H1 (cell line): ENCODE results near the gene CAMK1. TPM values are rescaled to one million over a fixed set of nuclear protein-coding genes. Genes with fewer than 3 reads are reported as not detected.

Experiments used
- CTCF ChIA-PET: fragments of 300-600 bp; sonication (Branson Sonifier 250); formaldehyde crosslinking; loops from one replicate; lab custom pipeline; 2021; ENCODE audit not compliant: partially characterized antibody; lab: Charles Lee
- POLR2A ChIA-PET: fragments of 300-600 bp; sonication (Branson Sonifier 250); formaldehyde crosslinking; loops from one replicate; lab custom pipeline; 2021; ENCODE audit warnings: inconsistent platforms; ENCODE audit not compliant: partially characterized antibody; lab: Charles Lee
- DNase-seq, 2 experiments: peaks; one replicate each; pipeline versions ENCODE4 v3.0.0 to v3.0.0-alpha.2; 2010 to 2022; ENCODE audit warnings: low spot score in 2 of 2, low read depth in 1 of 2, mixed read lengths in 1 of 2
- FAIRE-seq: peaks from 2 replicates; lab custom pipeline; 2011; peaks lifted over from hg19 to GRCh38; lab: Jason Lieb, UNC
- H2AFZ ChIP-seq: 2 replicates; pipeline ENCODE4 v1.8.1; 2012; ENCODE audit warnings: low read length, inconsistent platforms
- H2AK5ac ChIP-seq: 2 replicates; pipeline ENCODE4 v1.6.1; 2013; ENCODE audit warnings: low read depth, low read length
- H2BK120ac ChIP-seq: replicated peaks from 2 replicates; pipeline ENCODE3; 2013; ENCODE audit warnings: low read depth, low read length, inconsistent platforms
- H2BK12ac ChIP-seq: 2 replicates; pipeline ENCODE4 v1.6.1; 2013; ENCODE audit warnings: low read depth, low read length
- H2BK15ac ChIP-seq: 2 replicates; pipeline ENCODE4 v1.6.1; 2013; ENCODE audit warnings: low read length
- H2BK20ac ChIP-seq: 2 replicates; pipeline ENCODE4 v1.6.1; 2013; ENCODE audit warnings: low read length
- H2BK5ac ChIP-seq: 2 replicates; pipeline ENCODE4 v1.6.1; 2013; ENCODE audit warnings: low read depth, low read length
- H3K14ac ChIP-seq: 2 replicates; pipeline ENCODE4 v1.6.1; 2013; ENCODE audit warnings: inconsistent platforms; ENCODE audit not compliant: insufficient read length
- H3K18ac ChIP-seq: 2 replicates; pipeline ENCODE4 v1.6.1; 2013; ENCODE audit warnings: low read length; ENCODE audit errors: extremely low read depth
- H3K23ac ChIP-seq: 2 replicates; pipeline ENCODE4 v1.6.1; 2013; ENCODE audit warnings: inconsistent platforms; ENCODE audit not compliant: insufficient read length
- H3K23me2 ChIP-seq: 2 replicates; pipeline ENCODE4 v1.6.1; 2013; ENCODE audit warnings: low read depth, low read length
- H3K27ac ChIP-seq: 2 replicates; pipeline ENCODE4 v1.6.1; 2011; ENCODE audit warnings: low read depth, low read length, inconsistent platforms
- H3K27me3 ChIP-seq, 4 experiments: replicated peaks in 1 of 4; 1 replicate in 1 of 4; 2 replicates in 3 of 4; pipeline versions ENCODE4 v1.6.1 to v1.8.1; 2011 to 2013; ENCODE audit warnings: low read length in 3 of 4, mild to moderate bottlenecking in 3 of 4, inconsistent platforms in 2 of 4, mixed read lengths in 2 of 4, moderate library complexity in 1 of 4; ENCODE audit not compliant: control insufficient read depth in 3 of 4, insufficient read depth in 3 of 4; ENCODE audit errors: extremely low read depth in 1 of 4
- H3K36me3 ChIP-seq, 4 experiments: 2 replicates each; pipeline versions ENCODE4 v1.6.1 to v1.8.1; 2011 to 2013; ENCODE audit warnings: mild to moderate bottlenecking in 4 of 4, low read length in 3 of 4, moderate library complexity in 2 of 4, control low read depth in 1 of 4, inconsistent platforms in 1 of 4; ENCODE audit not compliant: insufficient read depth in 4 of 4, control insufficient read depth in 2 of 4
- H3K4ac ChIP-seq: replicated peaks from 2 replicates; pipeline ENCODE3; 2013; ENCODE audit warnings: low read length, low read depth, mixed read lengths, inconsistent platforms; ENCODE audit not compliant: insufficient read length
- H3K4me1 ChIP-seq, 4 experiments: replicated peaks in 1 of 4; 1 replicate in 1 of 4; 2 replicates in 3 of 4; pipeline versions ENCODE4 v1.6.1 to v1.8.1; 2011 to 2013; ENCODE audit warnings: low read length in 3 of 4, inconsistent platforms in 2 of 4, mixed read lengths in 1 of 4; ENCODE audit not compliant: insufficient read depth in 4 of 4, control insufficient read depth in 3 of 4
- H3K4me2 ChIP-seq, 2 experiments: 2 replicates each; pipeline versions ENCODE4 v1.6.1 to v1.8.1; 2011 to 2013; ENCODE audit warnings: low read depth in 2 of 2, low read length in 2 of 2, control low read depth in 1 of 2, inconsistent platforms in 1 of 2, mild to moderate bottlenecking in 1 of 2; ENCODE audit not compliant: insufficient read depth in 1 of 2
- H3K4me3 ChIP-seq, 4 experiments: fragments of 200-600, 300-600 bp in 1 of 4; sonication (generic), shearing (Covaris generic), sonication (Bioruptor Twin) in 1 of 4; 2 replicates each; pipeline versions ENCODE4 v1.5.1 to v1.8.1; 2011 to 2016; ENCODE audit warnings: low read length in 4 of 4, low read depth in 3 of 4, control low read depth in 2 of 4, inconsistent platforms in 2 of 4, mild to moderate bottlenecking in 2 of 4, mixed read lengths in 1 of 4, moderate library complexity in 1 of 4; ENCODE audit not compliant: insufficient read depth in 2 of 4; ENCODE audit errors: extremely low read depth in 1 of 4
- H3K56ac ChIP-seq: replicated peaks from 2 replicates; pipeline ENCODE3; 2013; ENCODE audit warnings: low read depth, mild to moderate bottlenecking, mixed read lengths, low read length, inconsistent platforms; ENCODE audit not compliant: insufficient read length
- H3K79me1 ChIP-seq: 2 replicates; pipeline ENCODE4 v1.6.1; 2013; ENCODE audit warnings: low read depth, low read length, control low read depth
- H3K79me2 ChIP-seq, 2 experiments: 2 replicates each; pipeline versions ENCODE4 v1.6.1 to v1.8.1; 2012 to 2013; ENCODE audit warnings: low read length in 2 of 2, mild to moderate bottlenecking in 2 of 2, inconsistent platforms in 1 of 2; ENCODE audit not compliant: insufficient read depth in 2 of 2, control insufficient read depth in 1 of 2
- H3K9ac ChIP-seq, 4 experiments: replicated peaks in 1 of 4; 1 replicate in 1 of 4; 2 replicates in 3 of 4; pipeline versions ENCODE4 v1.6.1 to v1.8.1; 2011 to 2013; ENCODE audit warnings: low read depth in 3 of 4, low read length in 3 of 4, control low read depth in 2 of 4, mild to moderate bottlenecking in 2 of 4, moderate library complexity in 2 of 4, inconsistent platforms in 1 of 4; ENCODE audit errors: extremely low read depth in 1 of 4
- H3K9me3 ChIP-seq, 2 experiments: 2 replicates each; pipeline versions ENCODE4 v1.6.1 to v1.8.1; 2012 to 2013; ENCODE audit warnings: mild to moderate bottlenecking in 2 of 2, moderate library complexity in 2 of 2, control low read depth in 1 of 2, inconsistent platforms in 1 of 2, low read depth in 1 of 2, low read length in 1 of 2, mixed read lengths in 1 of 2; ENCODE audit not compliant: insufficient read depth in 2 of 2
- H4K20me1 ChIP-seq, 2 experiments: replicated peaks in 1 of 2; 2 replicates each; pipeline versions ENCODE3 to v1.8.1; 2011 to 2013; ENCODE audit warnings: inconsistent platforms in 2 of 2, low read length in 2 of 2, mild to moderate bottlenecking in 1 of 2; ENCODE audit not compliant: insufficient read depth in 2 of 2, control insufficient read depth in 1 of 2
- H4K5ac ChIP-seq: 2 replicates; pipeline ENCODE4 v1.6.1; 2013; ENCODE audit warnings: low read length, low read depth, mixed read lengths, inconsistent platforms; ENCODE audit not compliant: insufficient read length
- H4K8ac ChIP-seq: 2 replicates; pipeline ENCODE4 v1.8.0; 2013; ENCODE audit warnings: mild to moderate bottlenecking, moderate library complexity, low read length, inconsistent platforms; ENCODE audit not compliant: insufficient read depth; ENCODE audit errors: extremely low read depth
- H4K91ac ChIP-seq: replicated peaks from 2 replicates; pipeline ENCODE3; 2013; ENCODE audit warnings: low read length, mixed read lengths, inconsistent platforms; ENCODE audit not compliant: insufficient read length
- CBX5 ChIP-seq: fragments of 300-800, 300-1000 bp; sonication (generic); IDR thresholded peaks from 2 replicates; pipeline ENCODE4 v1.7.1; 2016; ENCODE audit warnings: antibody characterized with exemption, low read length, low read depth
- CBX8 ChIP-seq: fragments of 300-800, 300-1000 bp; sonication (generic); IDR thresholded peaks from 2 replicates; pipeline ENCODE4 v1.7.1; 2016; ENCODE audit warnings: low read depth, low read length, borderline replicate concordance
- CHD1 ChIP-seq: IDR thresholded peaks from 2 replicates; pipeline ENCODE4 v1.6.1; 2012; ENCODE audit warnings: low read depth, low read length, improper control_type of control experiment
- EZH2 ChIP-seq: fragments of 200-600 bp; sonication (generic); IDR thresholded peaks from 2 replicates; pipeline ENCODE4 v1.7.1; 2012; ENCODE audit warnings: low read depth, mild to moderate bottlenecking, moderate library complexity, low read length, inconsistent platforms; ENCODE audit not compliant: severe bottlenecking
- GTF2F1 ChIP-seq: IDR thresholded peaks from 2 replicates; pipeline ENCODE4 v1.6.1; 2012; ENCODE audit warnings: low read depth, low read length, improper control_type of control experiment, borderline replicate concordance
- HDAC2 ChIP-seq, 2 experiments: fragments of 300-600 bp in 1 of 2; sonication (generic) in 1 of 2; IDR thresholded peaks; 2 replicates each; pipeline ENCODE4 v1.6.1; 2011 to 2012; ENCODE audit warnings: low read depth in 2 of 2, low read length in 2 of 2, mild to moderate bottlenecking in 2 of 2, moderate library complexity in 2 of 2, borderline replicate concordance in 1 of 2, inconsistent platforms in 1 of 2
- NRF1 ChIP-seq: IDR thresholded peaks from 2 replicates; pipeline ENCODE4 v1.6.1; 2011; ENCODE audit warnings: mild to moderate bottlenecking, low read depth, low read length, improper control_type of control experiment
- PHF8 ChIP-seq: fragments of 200-600 bp; sonication (generic); conservative IDR thresholded peaks from 2 replicates; pipeline ENCODE4 v1.7.1; 2012; ENCODE audit warnings: low read depth, mild to moderate bottlenecking, inconsistent platforms, low read length, moderate library complexity
- POLR2A ChIP-seq, 2 experiments: IDR thresholded peaks; 1 replicate in 1 of 2; 2 replicates in 1 of 2; pipeline ENCODE4 v1.6.1; 2011; ENCODE audit warnings: low read depth in 2 of 2, low read length in 2 of 2, mild to moderate bottlenecking in 2 of 2; ENCODE audit errors: control extremely low read depth in 1 of 2
- SAP30 ChIP-seq: fragments of 300-600 bp; sonication (generic); IDR thresholded peaks from 2 replicates; pipeline ENCODE4 v1.7.1; 2012; ENCODE audit warnings: low read length, moderate library complexity, mild to moderate bottlenecking, inconsistent platforms; ENCODE audit not compliant: insufficient read depth, insufficient replicate concordance
- SIX5 ChIP-seq: IDR thresholded peaks from 2 replicates; pipeline ENCODE4 v1.6.1; 2011; ENCODE audit warnings: mild to moderate bottlenecking, low read depth, low read length
- SP2 ChIP-seq: IDR thresholded peaks from 2 replicates; pipeline ENCODE4 v1.6.1; 2012; ENCODE audit warnings: mild to moderate bottlenecking, low read length, inconsistent platforms
- WGBS, 2 experiments: shearing (Covaris generic) in 1 of 2; methylation state at CpG; one replicate each; pipeline versions ENCODE4 v1.1.6 to v1.1.7; 2013 to 2015; ENCODE audit warnings: low lambda C conversion rate in 2 of 2, mixed read lengths in 2 of 2, inconsistent platforms in 1 of 2, low coverage in 1 of 2, missing lambda C conversion rate in 1 of 2; ENCODE audit not compliant: insufficient replicate concordance in 2 of 2, insufficient coverage in 1 of 2, insufficient read length in 1 of 2; ENCODE audit errors: extremely low coverage in 1 of 2, missing lambda C conversion rate in 1 of 2; 5-methylcytosine and 5-hydroxymethylcytosine counted together
- polyA plus RNA-seq, 7 experiments: library from polyadenylated mRNA; depleted of rRNA in 3 of 7; stranded (reverse) in 5 of 7; unstranded in 2 of 7; fragments of >200 nt in 5 of 7; fragments of 200-250 nt in 2 of 7; gene quantifications; 1 replicate in 5 of 7; 2 replicates in 1 of 7; 4 replicates in 1 of 7; pipeline versions ENCODE4 v1.2.1 to v1.2.3, GENCODE V29; 2011 to 2013; ENCODE audit warnings: missing spikeins in 2 of 7, mixed read lengths in 2 of 7
- total RNA-seq: library from RNA; stranded (reverse); fragmentation: NEBNext Ultra II Directional; extraction: Animal tissue kit (Norgen Biotek cat#: 25700); gene quantifications from 2 replicates; pipeline ENCODE4 v1.2.1, GENCODE V29; 2021
- TF ChIP-seq, protein P1 (sequence below): IDR thresholded peaks from 2 replicates; pipeline ENCODE4 v1.6.1; 2012; ENCODE audit warnings: inconsistent platforms

The CAMK1 gene
- total and polyA plus RNA-seq, 2 of the 8 experiments (the other 6 are each of a cell fraction or from before 2014, with no cell fraction given), result 4.9 to 5.1 TPM

DNA sequence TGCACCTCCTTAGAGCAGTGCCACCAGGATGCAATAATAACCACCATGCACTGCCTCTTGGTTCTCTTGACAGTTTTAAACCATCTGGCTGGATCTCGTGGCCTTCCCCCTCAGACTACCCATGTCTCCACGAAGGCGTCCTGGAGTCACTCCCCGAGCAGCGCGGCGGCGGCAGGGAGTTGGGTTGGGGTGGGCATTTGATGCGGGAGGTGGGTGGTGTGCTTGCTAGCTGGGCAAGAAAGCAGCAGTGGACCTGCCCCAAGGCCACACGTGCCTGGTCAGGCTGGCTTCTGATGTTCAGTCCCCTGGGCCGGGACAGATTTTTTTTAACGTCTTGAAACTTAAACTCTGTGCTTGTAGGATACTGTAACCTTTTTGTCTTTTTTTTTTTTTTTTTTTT is 36.4 kb upstream of the CAMK1 start:
- no peak overlapping the region for H2BK15ac ChIP-seq
- H3K79me2 ChIP-seq, result no peaks in the 10 kb centered on the region
- no peak overlapping the region for H4K8ac ChIP-seq
- peaks cover 2% of the 10 kb centered on the region; the same call in 1 of the 2 replicates for H3K23me2 ChIP-seq
- CTCF ChIA-PET, result interaction anchor here (0.8 to 4.9 kb wide), 7 partner anchors 13 to 129 kb away, joined by 3 to 30 read pairs (median 4); partner anchors contain the start of gene ARPC4
- no peak overlapping the region for H2BK12ac ChIP-seq
- H3K27me3 ChIP-seq, result peaks cover 0 to 7% (median 5%) of the 10 kb centered on the region in 4 experiments; a peak in 5 of 7 replicates
- H3K27ac ChIP-seq, result no peak overlapping the region
- H3K14ac ChIP-seq, result no peak overlapping the region
- WGBS, 2 experiments, result 91% methylated on average over 12 of the region's 12 CpGs; no CpG with 5 or more reads in 1 of the 2 experiments
- POLR2A ChIA-PET, result interaction anchor here (0.6 to 7.8 kb wide), 4 partner anchors 11 to 73 kb away, joined by 3 to 71 read pairs (median 4); partner anchors contain the start of genes ARPC4 and TADA3
- H3K4me1 ChIP-seq, result peaks cover 0 to 9% (median 2%) of the 10 kb centered on the region in 4 experiments; a peak in 3 of 7 replicates
- H3K23ac ChIP-seq, result no peak overlapping the region
- no peak overlapping the region for H3K4me2 ChIP-seq
- no peak overlapping the region for H4K91ac ChIP-seq
- no peak overlapping the region for H3K4me3 ChIP-seq
- TF ChIP-seq HDAC2 (IDR thresholded peaks at IDR 0.05; ENCODE audit: borderline replicate concordance in 1 of 2, low read depth in 2 of 2, low read length in 2 of 2) (no peak), EZH2 (no peak), CBX5 (no peak), SP2 (no peak), CHD1 (no peak), SIX5 (no peak), SAP30 (no peak), CBX8 (no peak), NRF1 (no peak), GTF2F1 (no peak), PHF8 (no peak), POLR2A (IDR thresholded peaks at IDR 0.05; ENCODE audit: control extremely low read depth in 1 of 2, low read depth in 2 of 2, low read length in 2 of 2) (no peak)
- TF ChIP-seq, protein P1, sequence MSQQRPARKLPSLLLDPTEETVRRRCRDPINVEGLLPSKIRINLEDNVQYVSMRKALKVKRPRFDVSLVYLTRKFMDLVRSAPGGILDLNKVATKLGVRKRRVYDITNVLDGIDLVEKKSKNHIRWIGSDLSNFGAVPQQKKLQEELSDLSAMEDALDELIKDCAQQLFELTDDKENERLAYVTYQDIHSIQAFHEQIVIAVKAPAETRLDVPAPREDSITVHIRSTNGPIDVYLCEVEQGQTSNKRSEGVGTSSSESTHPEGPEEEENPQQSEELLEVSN, result no peak
- TF ChIP-seq, all 59 proteins: peak for 0
- Histone ChIP-seq H3K36me3 (peaks cover 28 to 51% (median 40%) of the 10 kb centered on the region in 4 experiments), H2AFZ (no peak overlapping the region), H3K9ac (no peak overlapping the region; a peak in 1 of 7 replicates), H4K5ac (no peak overlapping the region), H2BK120ac (no peak overlapping the region), H3K56ac (no peak overlapping the region), H3K9me3 (no peaks in the 10 kb centered on the region), H2AK5ac (no peak overlapping the region), H2BK5ac (no peak overlapping the region), H2BK20ac (no peak overlapping the region), H4K20me1 (peaks cover 3 to 15% of the 10 kb centered on the region in 2 experiments), H3K18ac (no peak overlapping the region), H3K4ac (no peak overlapping the region), H3K79me1 (no peaks in the 10 kb centered on the region; the same call in 1 of the 2 replicates)
- no peak for FAIRE-seq
- DNase-seq, result no peak
